ENCODE results near the gene LMF2. TPM values are rescaled to one million over a fixed set of nuclear protein-coding genes. Genes with fewer than 3 reads are reported as not detected.
A peak's percentile ranks its signal among the peaks of the same experiment; 100 is the strongest.

LMF2 gene
- total and polyA plus RNA-seq, 7 experiments from 2014 or later = 15.0 to 133 (median 114) TPM

- H3K4me3 Mint-ChIP-seq = peak within 1 kb of the TSS; percentile 58 to 85 (median 78)
- H3K9me3 ChIP-seq (ENCODE audit: control insufficient read depth in 2 of 3, low read length in 3 of 3) = no peaks in the 10 kb centered on the region
- peaks cover 0 to 1% (median 0%) of the 10 kb centered on the region in 5 donors for H3K36me3 Mint-ChIP-seq
- peak within 1 kb of the TSS; percentile 39 for H3K4me3 ChIP-seq (ENCODE audit: low read length)
- H3K4me1 ChIP-seq (ENCODE audit: control insufficient read depth in 2 of 2, insufficient read depth in 2 of 2, low read length in 2 of 2) = peaks cover 4 to 8% of the 10 kb centered on the region in 2 donors
- H3K36me3 ChIP-seq (ENCODE audit: control insufficient read depth in 2 of 3, insufficient read depth in 3 of 3, low read length in 3 of 3) = no peaks in the 10 kb centered on the region
- ChIA-PET POLR2A (interaction anchor here (1.5 to 2.9 kb wide), 3 partner anchors 11 to 22 kb away, joined by 3 to 11 read pairs (median 6); no protein-coding TSS in a partner anchor), CTCF (no interaction called here)
- intact Hi-C loops (cut with micrococcal nuclease) = loop anchor here in 1 of 2 donors (1.0 kb wide), 1 partner anchor 11 kb away; no protein-coding TSS in a partner anchor
- peak within 1 kb of the TSS in 6 of 9 donors; percentile 20 to 78 (median 61) for H3K27ac Mint-ChIP-seq
- H3K4me1 Mint-ChIP-seq = peaks cover 0 to 18% (median 7%) of the 10 kb centered on the region in 7 donors
- ATAC-seq = peak; percentile 86
- DNase-seq = peak; percentile 36 to 79 (median 59)
- H3K27ac ChIP-seq (ENCODE audit: low read depth, low read length) = peak within 1 kb of the TSS; percentile 45
- H3K27me3 ChIP-seq (ENCODE audit: control insufficient read depth in 2 of 2, insufficient read depth in 2 of 2, low read length in 2 of 2) = no peaks in the 10 kb centered on the region
- peaks cover 0 to 28% (median 0%) of the 10 kb centered on the region in 5 donors for H3K27me3 Mint-ChIP-seq
- no peaks in the 10 kb centered on the region for H3K9me3 Mint-ChIP-seq
Measured at GRCh38 chr22:50481440-50482106, 25.9 kb downstream of the LMF2 start, which contains the start of gene ADM2. Gene ADM2, plus strand, starts transcription at chr22:50481543. Its CDS starts 305 bp downstream, at chr22:50481848.

GRCh38 chr22:50481045-50481439, 26.5 kb downstream of the LMF2 start:
- Mint-ChIP-seq H3K4me1 (peaks cover 0 to 15% (median 7%) of the 10 kb centered on the region in 7 donors), H3K27me3 (peaks cover 0 to 28% (median 0%) of the 10 kb centered on the region in 5 donors), H3K27ac (peak overlapping the region in 1 of 9 donors; percentile 55), H3K36me3 (peaks cover 0 to 1% (median 0%) of the 10 kb centered on the region in 5 donors), H3K4me3 (peak overlapping the region; percentile 42 to 85 (median 72)), H3K9me3 (no peaks in the 10 kb centered on the region)
- H3K27ac ChIP-seq (ENCODE audit: low read depth, low read length) = peak overlapping the region; percentile 45
- peaks cover 4 to 8% of the 10 kb centered on the region in 2 donors for H3K4me1 ChIP-seq (ENCODE audit: control insufficient read depth in 2 of 2, insufficient read depth in 2 of 2, low read length in 2 of 2)
- ATAC-seq (no peak), DNase-seq (no peak)
- peak overlapping the region; percentile 39 for H3K4me3 ChIP-seq (ENCODE audit: low read length)
- no peaks in the 10 kb centered on the region for H3K36me3 ChIP-seq (ENCODE audit: control insufficient read depth in 2 of 3, insufficient read depth in 3 of 3, low read length in 3 of 3)
- no peaks in the 10 kb centered on the region for H3K27me3 ChIP-seq (ENCODE audit: control insufficient read depth in 2 of 2, insufficient read depth in 2 of 2, low read length in 2 of 2)
- no peaks in the 10 kb centered on the region for H3K9me3 ChIP-seq (ENCODE audit: control insufficient read depth in 2 of 3, low read length in 3 of 3)
- intact Hi-C loops (cut with micrococcal nuclease) = loop anchor here in 1 of 2 donors (1.0 kb wide), 1 partner anchor 11 kb away; no protein-coding TSS in a partner anchor
- ChIA-PET CTCF (no interaction called here), POLR2A (interaction anchor here (1.5 to 2.9 kb wide), 3 partner anchors 11 to 22 kb away, joined by 3 to 11 read pairs (median 6); no protein-coding TSS in a partner anchor)

- Histone ChIP-seq H3K36me3 (ENCODE audit: control insufficient read depth in 2 of 3, insufficient read depth in 3 of 3, low read length in 3 of 3) (peaks cover 0 to 3% (median 0%) of the 10 kb centered on the region in 3 experiments), H3K27me3 (ENCODE audit: control insufficient read depth in 2 of 2, insufficient read depth in 2 of 2, low read length in 2 of 2) (no peaks in the 10 kb centered on the region), H3K4me1 (ENCODE audit: control insufficient read depth in 2 of 2, insufficient read depth in 2 of 2, low read length in 2 of 2) (peaks cover 7 to 8% of the 10 kb centered on the region in 2 donors), H3K4me3 (ENCODE audit: low read length) (no peak overlapping the region), H3K9me3 (ENCODE audit: control insufficient read depth in 2 of 3, low read length in 3 of 3) (no peaks in the 10 kb centered on the region), H3K27ac (ENCODE audit: low read depth, low read length) (no peak overlapping the region)
- no peak for DNase-seq
- H3K27me3 Mint-ChIP-seq = peaks cover 0 to 28% (median 0%) of the 10 kb centered on the region in 5 donors
- ATAC-seq = no peak
- peak overlapping the region in 9 of 10 donors; percentile 65 to 85 (median 74) for H3K4me3 Mint-ChIP-seq
- no peaks in the 10 kb centered on the region for H3K9me3 Mint-ChIP-seq
- CTCF ChIA-PET = interaction anchor here (0.5 to 1.3 kb wide), 3 partner anchors 10 to 88 kb away, joined by 3 to 5 read pairs (median 3); no protein-coding TSS in a partner anchor
- peak overlapping the region in 6 of 9 donors; percentile 0 to 78 (median 54) for H3K27ac Mint-ChIP-seq
- intact Hi-C loops (cut with micrococcal nuclease) = loop anchor here in 1 of 2 donors (10.0 kb wide), 1 partner anchor 205 kb away; the partner anchor contains the start of gene MAPK11
- POLR2A ChIA-PET = interaction anchor here (1.0 to 2.9 kb wide), 5 partner anchors 10 to 36 kb away, joined by 3 to 11 read pairs (median 4); partner anchors contain the start of genes LMF2 and NCAPH2
- H3K4me1 Mint-ChIP-seq = peaks cover 0 to 19% (median 10%) of the 10 kb centered on the region in 7 donors
- H3K36me3 Mint-ChIP-seq = peaks cover 0 to 1% (median 0%) of the 10 kb centered on the region in 5 donors
Measured at GRCh38 chr22:50479721-50480120, 27.8 kb downstream of the LMF2 start.

- H3K4me3 ChIP-seq (ENCODE audit: low read length) = no peak overlapping the region
- H3K9me3 ChIP-seq (ENCODE audit: control insufficient read depth in 2 of 3, low read length in 3 of 3) = no peaks in the 10 kb centered on the region
- no peak for ATAC-seq
- H3K4me1 ChIP-seq (ENCODE audit: control insufficient read depth in 2 of 2, insufficient read depth in 2 of 2, low read length in 2 of 2) = peaks cover 16 to 17% of the 10 kb centered on the region in 2 donors
- H3K27me3 ChIP-seq (ENCODE audit: control insufficient read depth in 2 of 2, insufficient read depth in 2 of 2, low read length in 2 of 2) = no peaks in the 10 kb centered on the region
- Mint-ChIP-seq H3K9me3 (no peaks in the 10 kb centered on the region), H3K27me3 (peaks cover 0 to 28% (median 0%) of the 10 kb centered on the region in 5 donors), H3K4me1 (peaks cover 13 to 32% (median 20%) of the 10 kb centered on the region in 7 donors), H3K36me3 (peaks cover 0 to 7% (median 3%) of the 10 kb centered on the region in 5 donors), H3K27ac (peak overlapping the region in 1 of 9 donors; percentile 53), H3K4me3 (peak overlapping the region in 2 of 10 donors; percentile 37 to 83)
- no peak overlapping the region for H3K27ac ChIP-seq (ENCODE audit: low read depth, low read length)
- intact Hi-C loops (cut with micrococcal nuclease) = loop anchor here in 1 of 2 donors (10.0 kb wide), 1 partner anchor 203 kb away; the partner anchor contains the start of gene MAPK11
- ChIA-PET POLR2A (interaction anchor here (0.9 to 1.6 kb wide), 3 partner anchors 9 to 49 kb away, joined by 3 to 4 read pairs (median 3); no protein-coding TSS in a partner anchor), CTCF (interaction anchor here (0.7 kb wide), 1 partner anchor 20 kb away, joined by 3 read pairs; no protein-coding TSS in a partner anchor)
- no peak for DNase-seq
- peaks cover 0 to 3% (median 0%) of the 10 kb centered on the region in 3 experiments for H3K36me3 ChIP-seq (ENCODE audit: control insufficient read depth in 2 of 3, insufficient read depth in 3 of 3, low read length in 3 of 3)
Measured at GRCh38 chr22:50477923-50478322, 29.6 kb downstream of the LMF2 start.

- no peak for DNase-seq
- Histone ChIP-seq H3K27ac (ENCODE audit: low read depth, low read length) (no peak overlapping the region), H3K36me3 (ENCODE audit: control insufficient read depth in 2 of 3, insufficient read depth in 3 of 3, low read length in 3 of 3) (peaks cover 0 to 3% (median 0%) of the 10 kb centered on the region in 3 experiments), H3K4me3 (ENCODE audit: low read length) (no peak overlapping the region), H3K4me1 (ENCODE audit: control insufficient read depth in 2 of 2, insufficient read depth in 2 of 2, low read length in 2 of 2) (peaks cover 23 to 24% of the 10 kb centered on the region in 2 donors), H3K27me3 (ENCODE audit: control insufficient read depth in 2 of 2, insufficient read depth in 2 of 2, low read length in 2 of 2) (no peaks in the 10 kb centered on the region), H3K9me3 (ENCODE audit: control insufficient read depth in 2 of 3, low read length in 3 of 3) (no peaks in the 10 kb centered on the region)
- peaks cover 0 to 12% (median 3%) of the 10 kb centered on the region in 5 donors for H3K36me3 Mint-ChIP-seq
- peaks cover 0 to 28% (median 0%) of the 10 kb centered on the region in 5 donors for H3K27me3 Mint-ChIP-seq
- no peaks in the 10 kb centered on the region for H3K9me3 Mint-ChIP-seq
- H3K4me1 Mint-ChIP-seq = peaks cover 16 to 42% (median 28%) of the 10 kb centered on the region in 7 donors
- ChIA-PET POLR2A (no interaction called here), CTCF (no interaction called here)
- no peak for ATAC-seq
- intact Hi-C loops (cut with micrococcal nuclease) = loop anchor here in 1 of 2 donors (10.0 kb wide), 1 partner anchor 202 kb away; the partner anchor contains the start of gene MAPK11
- peak overlapping the region in 8 of 9 donors; percentile 42 to 90 (median 62) for H3K27ac Mint-ChIP-seq
- H3K4me3 Mint-ChIP-seq = peak overlapping the region; percentile 32 to 98 (median 66)
Measured at GRCh38 chr22:50476868-50477267, 30.6 kb downstream of the LMF2 start.

- Histone ChIP-seq H3K27me3 (ENCODE audit: control insufficient read depth in 2 of 2, insufficient read depth in 2 of 2, low read length in 2 of 2) (no peaks in the 10 kb centered on the region), H3K9me3 (ENCODE audit: control insufficient read depth in 2 of 3, low read length in 3 of 3) (no peaks in the 10 kb centered on the region), H3K36me3 (ENCODE audit: control insufficient read depth in 2 of 3, insufficient read depth in 3 of 3, low read length in 3 of 3) (peaks cover 0 to 3% (median 0%) of the 10 kb centered on the region in 3 experiments), H3K4me1 (ENCODE audit: control insufficient read depth in 2 of 2, insufficient read depth in 2 of 2, low read length in 2 of 2) (peaks cover 33 to 35% of the 10 kb centered on the region in 2 donors), H3K4me3 (ENCODE audit: low read length) (peak overlapping the region; percentile 70), H3K27ac (ENCODE audit: low read depth, low read length) (peak overlapping the region; percentile 90)
- DNase-seq (no peak), ATAC-seq (no peak)
- ChIA-PET CTCF (interaction anchor here (0.6 to 0.7 kb wide), 2 partner anchors 32 to 145 kb away, joined by 3 read pairs; no protein-coding TSS in a partner anchor), POLR2A (interaction anchor here (1.3 kb wide), 1 partner anchor 50 kb away, joined by 4 read pairs; the partner anchor contains the start of gene SCO2)
- Mint-ChIP-seq H3K27ac (peak overlapping the region; percentile 44 to 88 (median 63)), H3K9me3 (no peaks in the 10 kb centered on the region), H3K4me3 (peak overlapping the region; percentile 41 to 98 (median 70)), H3K36me3 (peaks cover 0 to 12% (median 3%) of the 10 kb centered on the region in 5 donors), H3K27me3 (peaks cover 0 to 26% (median 0%) of the 10 kb centered on the region in 5 donors), H3K4me1 (peaks cover 25 to 54% (median 39%) of the 10 kb centered on the region in 7 donors)
- intact Hi-C loops (cut with micrococcal nuclease) = loop anchor here (1.0 to 10.0 kb wide), 4 partner anchors 32 to 201 kb away; partner anchors contain the start of genes CHKB (in 1 of the 2), LMF2 (in 1 of the 2) and MAPK11 (in 1 of the 2)
Measured at GRCh38 chr22:50475652-50476002, 31.9 kb downstream of the LMF2 start.

Measured in naive thymus-derived CD4-positive, alpha-beta T cell (primary cell).